ENCODE data around the gene VEZT. TPM values are rescaled to one million over a fixed set of nuclear protein-coding genes. Genes with fewer than 3 reads are reported as not detected.
"Not testable (repeated sequence)": the region's sequence is repeated elsewhere in the genome, so short reads cannot be mapped to it uniquely, and the experiment has no call there.

VEZT gene
- total RNA-seq, 4 donors from 2014 or later, result 82.1 to 141 (median 85.4) TPM

DNA sequence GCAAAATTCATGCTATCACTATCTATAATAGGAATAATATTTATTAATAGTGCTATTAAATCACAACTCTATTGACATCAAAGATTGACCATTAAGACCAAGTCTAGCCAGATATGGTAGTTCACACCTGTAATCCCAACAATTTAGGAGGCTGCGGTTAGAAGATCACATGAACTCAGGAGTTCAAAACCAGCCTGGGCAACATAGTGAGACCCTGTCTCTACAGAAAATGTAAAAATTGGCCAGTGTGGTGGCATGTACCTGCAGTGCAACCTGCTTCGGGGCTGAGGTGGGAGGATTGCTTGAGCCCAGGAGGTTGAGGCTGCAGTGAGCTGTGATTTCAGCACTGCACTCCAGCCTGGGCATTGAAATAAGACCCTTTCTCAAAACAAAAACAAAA is 11.0 kb downstream of the VEZT start:
- Histone ChIP-seq H3K9me3 (no peaks in the 10 kb centered on the region), H3K27me3 (no peaks in the 10 kb centered on the region), H3K27ac (peak overlapping the region in 1 of 4 donors; percentile 43), H3K36me3 (peaks cover 0 to 13% of the 10 kb centered on the region in 2 donors), H3K4me3 (no peak overlapping the region), H3K4me1 (peaks cover 4 to 82% (median 10%) of the 10 kb centered on the region in 3 donors)
- 95 to 100% methylated on average over 1 to 2 of the region's 2 CpGs for WGBS, 2 donors (ENCODE audit: low coverage in 1 of 2)
- ATAC-seq, result no peak
- no peak for TF ChIP-seq CTCF (IDR thresholded peaks at IDR 0.05)
- TF ChIP-seq POLR2AphosphoS5 (IDR thresholded peaks at IDR 0.05), result no peak
- no peak for TF ChIP-seq EP300 (IDR thresholded peaks at IDR 0.05)
- no peak for TF ChIP-seq POLR2A (IDR thresholded peaks at IDR 0.05)

- Histone ChIP-seq H3K27ac (peak overlapping the region in 2 of 4 donors; percentile 42), H3K4me3 (no peak overlapping the region), H3K27me3 (no peaks in the 10 kb centered on the region), H3K36me3 (peaks cover 0 to 9% of the 10 kb centered on the region in 2 donors), H3K9me3 (no peaks in the 10 kb centered on the region), H3K4me1 (peaks cover 4 to 79% (median 10%) of the 10 kb centered on the region in 3 donors)
- no peak for TF ChIP-seq EP300 (IDR thresholded peaks at IDR 0.05)
- no peak for TF ChIP-seq POLR2AphosphoS5 (IDR thresholded peaks at IDR 0.05)
- no peak for TF ChIP-seq CTCF (IDR thresholded peaks at IDR 0.05)
- TF ChIP-seq POLR2A (IDR thresholded peaks at IDR 0.05), result no peak
- no peak for ATAC-seq
- WGBS, 2 donors (ENCODE audit: low coverage in 1 of 2), result 81 to 82% methylated on average over 7 of the region's 7 CpGs
These were observed 12.0 kb downstream of the VEZT start for GRCh38 chr12:95229636-95230035.

- no peaks in the 10 kb centered on the region for H3K27me3 ChIP-seq
- peak overlapping the region in 1 of 4 donors; percentile 44 for H3K27ac ChIP-seq
- TF ChIP-seq CTCF (IDR thresholded peaks at IDR 0.05), result no peak
- no peak for TF ChIP-seq POLR2A (IDR thresholded peaks at IDR 0.05)
- TF ChIP-seq EP300 (IDR thresholded peaks at IDR 0.05), result no peak
- TF ChIP-seq POLR2AphosphoS5 (IDR thresholded peaks at IDR 0.05), result no peak
- no peak overlapping the region for H3K4me3 ChIP-seq
- peaks cover 4 to 73% (median 10%) of the 10 kb centered on the region in 3 donors for H3K4me1 ChIP-seq
- H3K36me3 ChIP-seq, result peaks cover 0 to 2% of the 10 kb centered on the region in 2 donors
- H3K9me3 ChIP-seq, result no peaks in the 10 kb centered on the region
- no peak for ATAC-seq
These were observed 12.7 kb downstream of the VEZT start for GRCh38 chr12:95230313-95230712.

DNA sequence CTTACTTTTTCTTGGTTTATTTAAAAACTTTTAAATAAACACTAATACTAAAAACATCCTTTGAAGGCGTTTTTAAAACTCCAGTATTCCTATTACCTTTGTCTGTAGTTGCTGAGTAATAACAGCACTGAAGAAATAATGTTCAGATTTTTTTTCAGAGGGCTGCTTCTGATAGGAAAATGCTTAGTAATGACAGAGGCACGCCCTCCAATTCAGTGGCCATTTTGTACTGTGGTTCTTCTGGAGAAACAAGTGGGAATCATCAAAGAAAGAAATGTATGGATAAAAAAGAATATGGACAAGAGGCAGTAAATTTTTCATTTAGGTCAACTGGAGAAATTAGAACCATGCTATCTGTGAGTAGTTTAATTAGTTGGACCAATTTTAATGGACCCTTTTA is 13.6 kb downstream of the VEZT start:
- no peak for ATAC-seq
- Histone ChIP-seq H3K27ac (peak overlapping the region in 1 of 4 donors; percentile 44), H3K9me3 (no peaks in the 10 kb centered on the region), H3K4me3 (no peak overlapping the region), H3K36me3 (no peaks in the 10 kb centered on the region), H3K27me3 (no peaks in the 10 kb centered on the region), H3K4me1 (peaks cover 4 to 70% (median 10%) of the 10 kb centered on the region in 3 donors)
- 36 to 40% methylated on average over 2 of the region's 2 CpGs for WGBS, 2 donors (ENCODE audit: low coverage in 1 of 2)
- TF ChIP-seq CTCF (IDR thresholded peaks at IDR 0.05) (no peak), POLR2A (IDR thresholded peaks at IDR 0.05) (no peak), POLR2AphosphoS5 (IDR thresholded peaks at IDR 0.05) (no peak), EP300 (IDR thresholded peaks at IDR 0.05) (no peak)

DNA sequence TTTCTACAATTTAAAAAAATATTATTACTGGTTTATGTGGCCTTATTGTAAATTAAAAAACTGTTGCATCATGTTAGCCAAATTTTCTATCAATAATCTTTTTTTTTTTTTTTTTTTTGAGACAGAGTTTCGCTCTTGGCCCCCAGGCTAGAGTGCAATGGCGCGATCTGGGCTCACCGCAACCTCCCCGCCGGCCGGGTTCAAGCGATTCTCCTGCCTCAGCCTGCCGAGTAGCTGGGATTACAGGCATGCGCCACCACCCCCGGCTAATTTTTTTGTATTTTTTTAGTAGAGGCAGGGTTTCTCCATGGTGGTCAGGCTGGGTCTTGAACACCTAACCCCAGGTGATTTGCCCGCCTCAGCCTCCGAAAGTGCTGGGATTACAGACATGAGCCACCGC is 16.6 kb downstream of the VEZT start:
- ATAC-seq, H3K36me3 ChIP-seq, H3K9me3 ChIP-seq, H3K4me3 ChIP-seq, H3K27ac ChIP-seq, H3K27me3 ChIP-seq: not testable (repeated sequence)
- H3K4me1 ChIP-seq, result peaks cover 0 to 71% (median 9%) of the 10 kb centered on the region in 3 donors
- WGBS, 2 donors (ENCODE audit: low coverage in 1 of 2), result 95% methylated on average over 8 of the region's 14 CpGs; no CpG with 5 or more reads in 1 of the 2 donors

DNA sequence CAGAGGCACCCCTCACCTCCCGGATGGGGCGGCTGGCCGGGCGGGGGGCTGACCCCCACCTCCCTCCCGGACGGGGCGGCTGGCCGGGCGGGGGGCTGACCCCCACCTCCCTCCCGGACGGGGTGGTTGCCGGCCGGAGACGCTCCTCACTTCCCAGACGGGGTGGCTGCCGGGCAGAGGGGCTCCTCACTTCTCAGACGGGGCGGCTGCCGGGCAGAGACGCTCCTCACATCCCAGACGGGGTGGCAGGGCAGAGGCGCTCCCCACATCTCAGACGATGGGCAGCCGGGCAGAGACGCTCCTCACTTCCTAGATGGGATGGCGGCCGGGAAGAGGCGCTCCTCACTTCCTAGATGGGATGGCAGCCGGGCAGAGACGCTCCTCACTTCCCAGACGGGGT is 18.0 kb downstream of the VEZT start:
- not testable (repeated sequence) for H3K9me3 ChIP-seq, H3K36me3 ChIP-seq, H3K27ac ChIP-seq, H3K27me3 ChIP-seq, ATAC-seq, H3K4me3 ChIP-seq
- WGBS, 2 donors (ENCODE audit: low coverage in 1 of 2), result no CpG with 5 or more reads among the region's 31 CpGs
- H3K4me1 ChIP-seq, result peaks cover 0 to 70% (median 6%) of the 10 kb centered on the region in 3 donors

All from gastroesophageal sphincter (tissue), 4 donors.